HG03457 (cell line): ENCODE results near the gene SERPINB12.

Source experiments
- ATAC-seq: cut with Tn5 transposase; IDR thresholded peaks from one replicate; pipeline ENCODE4 v1.9.1; 2021; ENCODE audit warnings: moderate number of reproducible peaks; ENCODE audit not compliant: unreplicated experiment

SERPINB12 gene

GRCh38 chr18:63542069-63542468, at the start of gene SERPINB12:
Gene SERPINB12, plus strand, starts transcription at chr18:63542369. Its CDS starts 13,791 bp downstream, at chr18:63556160.
- ATAC-seq: no peak

- ATAC-seq: no peak
Measured at GRCh38 chr18:63492851-63493250, 49.3 kb upstream of the SERPINB12 start.

- ATAC-seq: no peak
Measured at GRCh38 chr18:63495675-63496074, 46.5 kb upstream of the SERPINB12 start.

- ATAC-seq: no peak
Measured at GRCh38 chr18:63505566-63506335, 36.4 kb upstream of the SERPINB12 start.

GRCh38 chr18:63506336-63506646, 35.9 kb upstream of the SERPINB12 start:
- no peak for ATAC-seq

- ATAC-seq: no peak
Measured at GRCh38 chr18:63508596-63508995, 33.6 kb upstream of the SERPINB12 start.

GRCh38 chr18:63511285-63511684, 30.9 kb upstream of the SERPINB12 start:
- ATAC-seq: no peak

GRCh38 chr18:63514326-63514725, 27.8 kb upstream of the SERPINB12 start:
- no peak for ATAC-seq

GRCh38 chr18:63514888-63515678, 27.1 kb upstream of the SERPINB12 start:
- no peak for ATAC-seq

- ATAC-seq: no peak
Measured at GRCh38 chr18:63515801-63516200, 26.4 kb upstream of the SERPINB12 start.

- peak; percentile 93 for ATAC-seq
Measured at GRCh38 chr18:63518178-63519012, 23.8 kb upstream of the SERPINB12 start.

- ATAC-seq: no peak
Measured at GRCh38 chr18:63520053-63520685, 22.0 kb upstream of the SERPINB12 start.

GRCh38 chr18:63523660-63524059, 18.5 kb upstream of the SERPINB12 start:
- ATAC-seq: no peak

GRCh38 chr18:63527251-63527650, 14.9 kb upstream of the SERPINB12 start:
- ATAC-seq: no peak

GRCh38 chr18:63528863-63529492, 13.2 kb upstream of the SERPINB12 start:
- no peak for ATAC-seq

- ATAC-seq: no peak
Measured at GRCh38 chr18:63532471-63532870, 9.7 kb upstream of the SERPINB12 start.

- ATAC-seq: no peak
Measured at GRCh38 chr18:63534615-63535014, 7.6 kb upstream of the SERPINB12 start.

- ATAC-seq: no peak
Measured at GRCh38 chr18:63539904-63540510, 2.2 kb upstream of the SERPINB12 start.

- no peak for ATAC-seq
Measured at GRCh38 chr18:63544017-63544416, 1.8 kb downstream of the SERPINB12 start.

GRCh38 chr18:63545000-63545399, 2.8 kb downstream of the SERPINB12 start:
- no peak for ATAC-seq
